ENCODE data around the gene GRID1. TPM values are rescaled to one million over a fixed set of nuclear protein-coding genes. Genes with fewer than 3 reads are reported as not detected.
A peak's percentile ranks its signal among the peaks of the same experiment; 100 is the strongest.

Gene GRID1
- total RNA-seq, 1 donor from 2014 or later = 0.75 TPM

DNA sequence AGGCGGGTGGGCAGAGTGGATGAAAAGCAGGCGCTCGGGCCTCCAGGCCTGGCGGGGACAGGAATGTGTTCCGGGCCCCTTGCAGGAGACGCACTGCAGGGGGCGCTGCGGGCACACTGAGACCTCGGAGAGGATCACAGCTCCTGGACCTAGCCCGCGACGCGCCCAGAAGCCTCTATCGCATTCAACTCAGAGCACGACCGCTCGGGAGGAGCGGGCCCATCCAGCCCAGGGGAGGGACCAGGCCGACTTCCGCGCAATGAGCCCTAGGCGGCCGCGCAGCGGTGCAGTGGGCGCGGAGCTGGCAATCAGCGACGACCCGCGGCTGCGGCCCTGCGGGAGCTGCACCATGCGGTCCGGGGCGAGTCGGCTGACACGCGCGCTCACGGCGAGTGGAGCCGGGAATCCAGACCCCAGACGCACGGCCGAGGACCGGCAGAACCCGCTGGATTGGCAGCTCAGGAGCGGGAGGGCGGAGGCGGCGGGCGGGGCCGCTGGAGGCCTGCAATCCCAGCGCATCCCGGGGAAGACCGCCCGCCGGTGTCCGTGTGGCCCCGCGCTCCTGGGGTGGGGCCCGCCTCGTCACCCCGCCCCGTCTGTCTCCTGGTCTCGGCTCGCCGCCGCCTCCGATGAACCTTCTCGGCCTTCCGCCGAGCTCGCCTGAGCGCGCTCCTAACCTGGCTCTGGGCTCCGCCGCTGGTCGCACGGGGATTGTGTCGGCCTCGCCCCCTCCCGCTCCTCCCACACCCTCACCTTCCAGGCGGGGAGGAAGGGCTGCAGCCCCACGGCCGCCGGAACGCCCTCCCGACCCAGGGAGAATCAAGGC is 33.5 kb upstream of the GRID1 start:
- TF ChIP-seq, protein P1, sequence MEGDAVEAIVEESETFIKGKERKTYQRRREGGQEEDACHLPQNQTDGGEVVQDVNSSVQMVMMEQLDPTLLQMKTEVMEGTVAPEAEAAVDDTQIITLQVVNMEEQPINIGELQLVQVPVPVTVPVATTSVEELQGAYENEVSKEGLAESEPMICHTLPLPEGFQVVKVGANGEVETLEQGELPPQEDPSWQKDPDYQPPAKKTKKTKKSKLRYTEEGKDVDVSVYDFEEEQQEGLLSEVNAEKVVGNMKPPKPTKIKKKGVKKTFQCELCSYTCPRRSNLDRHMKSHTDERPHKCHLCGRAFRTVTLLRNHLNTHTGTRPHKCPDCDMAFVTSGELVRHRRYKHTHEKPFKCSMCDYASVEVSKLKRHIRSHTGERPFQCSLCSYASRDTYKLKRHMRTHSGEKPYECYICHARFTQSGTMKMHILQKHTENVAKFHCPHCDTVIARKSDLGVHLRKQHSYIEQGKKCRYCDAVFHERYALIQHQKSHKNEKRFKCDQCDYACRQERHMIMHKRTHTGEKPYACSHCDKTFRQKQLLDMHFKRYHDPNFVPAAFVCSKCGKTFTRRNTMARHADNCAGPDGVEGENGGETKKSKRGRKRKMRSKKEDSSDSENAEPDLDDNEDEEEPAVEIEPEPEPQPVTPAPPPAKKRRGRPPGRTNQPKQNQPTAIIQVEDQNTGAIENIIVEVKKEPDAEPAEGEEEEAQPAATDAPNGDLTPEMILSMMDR (IDR thresholded peaks at IDR 0.05; ENCODE audit: insufficient read depth, low read depth, low read length) = peak; percentile 58
- no peak for TF ChIP-seq EZH2 (IDR thresholded peaks at IDR 0.05; ENCODE audit: insufficient read depth, low read length)
- peaks cover 3% of the 10 kb centered on the region for H3K9me3 Mint-ChIP-seq (ENCODE audit: unreplicated experiment)
- peak overlapping the region; percentile 71 for H3K4me3 ChIP-seq (ENCODE audit: insufficient read depth, low read depth, low read length)
- FAIRE-seq (no peak), DNase-seq (ENCODE audit: low read depth) (peak; percentile 88)
- no peaks in the 10 kb centered on the region for H3K36me3 Mint-ChIP-seq (ENCODE audit: low read depth, unreplicated experiment)
- H3K4me1 Mint-ChIP-seq (ENCODE audit: low read depth, unreplicated experiment) = peaks cover 13% of the 10 kb centered on the region
- H3K36me3 ChIP-seq (ENCODE audit: insufficient read depth, low read length) = no peaks in the 10 kb centered on the region
- H4K20me1 ChIP-seq (ENCODE audit: insufficient read depth, low read length) = no peaks in the 10 kb centered on the region
- H3K79me2 ChIP-seq (ENCODE audit: insufficient read depth, low read length) = no peaks in the 10 kb centered on the region
- peak overlapping the region; percentile 81 for H3K4me3 Mint-ChIP-seq (ENCODE audit: unreplicated experiment)
- H3K27ac Mint-ChIP-seq (ENCODE audit: unreplicated experiment) = peak overlapping the region; percentile 71
- H3K4me1 ChIP-seq (ENCODE audit: insufficient read depth, low read length) = peaks cover 28% of the 10 kb centered on the region
- peak overlapping the region; percentile 81 for H3K9ac ChIP-seq (ENCODE audit: low read length)
- peak overlapping the region; percentile 98 for H2AFZ ChIP-seq (ENCODE audit: low read depth, low read length)
- H3K27ac ChIP-seq (ENCODE audit: low read depth, low read length) = peak overlapping the region; percentile 70
- H3K27me3 ChIP-seq (ENCODE audit: insufficient read depth, low read length) = no peaks in the 10 kb centered on the region
- H3K4me2 ChIP-seq (ENCODE audit: low read length) = peak overlapping the region; percentile 99
- H3K9me3 ChIP-seq (ENCODE audit: insufficient read depth, low read depth, low read length) = no peaks in the 10 kb centered on the region
- H3K27me3 Mint-ChIP-seq (ENCODE audit: low read depth, unreplicated experiment) = peaks cover 11% of the 10 kb centered on the region

DNA sequence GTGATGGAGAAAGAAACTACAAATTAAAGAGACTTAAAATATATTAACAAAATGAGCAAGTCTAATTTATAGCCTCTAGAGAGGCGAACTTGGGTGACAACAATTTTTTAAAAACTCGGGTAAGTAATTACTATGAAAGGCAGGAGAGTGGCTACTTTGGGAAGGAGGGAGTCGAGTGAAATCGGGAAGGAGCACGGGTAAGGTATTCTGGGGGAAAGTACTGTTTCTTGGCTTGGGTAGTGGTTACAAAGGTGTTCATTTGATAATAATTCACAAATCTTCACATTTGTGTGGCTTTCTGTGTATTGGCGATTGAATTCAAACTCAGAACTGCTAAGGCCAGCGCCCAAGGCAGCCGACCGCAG is 32.9 kb upstream of the GRID1 start:
- Mint-ChIP-seq H3K4me1 (ENCODE audit: low read depth, unreplicated experiment) (peaks cover 13% of the 10 kb centered on the region), H3K4me3 (ENCODE audit: unreplicated experiment) (peak overlapping the region; percentile 74), H3K27ac (ENCODE audit: unreplicated experiment) (peak overlapping the region; percentile 71), H3K36me3 (ENCODE audit: low read depth, unreplicated experiment) (no peaks in the 10 kb centered on the region), H3K9me3 (ENCODE audit: unreplicated experiment) (peaks cover 3% of the 10 kb centered on the region), H3K27me3 (ENCODE audit: low read depth, unreplicated experiment) (peaks cover 11% of the 10 kb centered on the region)
- Histone ChIP-seq H3K4me3 (ENCODE audit: insufficient read depth, low read depth, low read length) (peak overlapping the region; percentile 71), H3K36me3 (ENCODE audit: insufficient read depth, low read length) (no peaks in the 10 kb centered on the region), H4K20me1 (ENCODE audit: insufficient read depth, low read length) (no peaks in the 10 kb centered on the region), H3K79me2 (ENCODE audit: insufficient read depth, low read length) (no peaks in the 10 kb centered on the region), H3K4me2 (ENCODE audit: low read length) (peak overlapping the region; percentile 99), H3K9ac (ENCODE audit: low read length) (peak overlapping the region; percentile 81), H2AFZ (ENCODE audit: low read depth, low read length) (peak overlapping the region; percentile 98), H3K9me3 (ENCODE audit: insufficient read depth, low read depth, low read length) (no peaks in the 10 kb centered on the region), H3K4me1 (ENCODE audit: insufficient read depth, low read length) (peaks cover 28% of the 10 kb centered on the region), H3K27me3 (ENCODE audit: insufficient read depth, low read length) (no peaks in the 10 kb centered on the region), H3K27ac (ENCODE audit: low read depth, low read length) (no peak overlapping the region)
- TF ChIP-seq EZH2 (IDR thresholded peaks at IDR 0.05; ENCODE audit: insufficient read depth, low read length) = no peak
- TF ChIP-seq, protein P1 (IDR thresholded peaks at IDR 0.05; ENCODE audit: insufficient read depth, low read depth, low read length) = no peak
- FAIRE-seq (no peak), DNase-seq (ENCODE audit: low read depth) (no peak)

DNA sequence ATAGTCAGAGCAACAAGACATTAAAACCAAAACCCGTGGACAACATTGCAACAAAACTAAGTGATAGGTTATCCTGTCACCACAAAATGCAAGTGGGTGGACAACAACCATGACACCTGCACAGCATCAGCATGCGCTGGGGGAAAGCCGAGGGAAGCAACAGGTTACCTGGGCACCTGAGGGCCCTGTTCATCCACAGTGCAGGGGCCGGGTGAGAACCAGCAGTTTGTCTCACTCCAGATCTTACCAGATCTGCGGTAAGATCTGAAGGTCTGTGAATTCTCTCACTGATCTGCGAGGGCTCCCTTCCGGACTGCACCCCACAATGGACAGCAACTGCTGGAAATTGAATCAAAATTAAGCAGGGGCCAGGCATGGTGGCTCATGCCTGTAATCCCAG is 30.5 kb upstream of the GRID1 start:
- no peaks in the 10 kb centered on the region for H3K79me2 ChIP-seq (ENCODE audit: insufficient read depth, low read length)
- Mint-ChIP-seq H3K9me3 (ENCODE audit: unreplicated experiment) (no peaks in the 10 kb centered on the region), H3K27me3 (ENCODE audit: low read depth, unreplicated experiment) (peaks cover 14% of the 10 kb centered on the region), H3K27ac (ENCODE audit: unreplicated experiment) (no peak overlapping the region), H3K4me3 (ENCODE audit: unreplicated experiment) (no peak overlapping the region), H3K36me3 (ENCODE audit: low read depth, unreplicated experiment) (no peaks in the 10 kb centered on the region), H3K4me1 (ENCODE audit: low read depth, unreplicated experiment) (peaks cover 8% of the 10 kb centered on the region)
- H2AFZ ChIP-seq (ENCODE audit: low read depth, low read length) = no peak overlapping the region
- no peak for FAIRE-seq
- H3K4me1 ChIP-seq (ENCODE audit: insufficient read depth, low read length) = peaks cover 21% of the 10 kb centered on the region
- no peaks in the 10 kb centered on the region for H3K9me3 ChIP-seq (ENCODE audit: insufficient read depth, low read depth, low read length)
- no peak overlapping the region for H3K9ac ChIP-seq (ENCODE audit: low read length)
- no peak overlapping the region for H3K4me3 ChIP-seq (ENCODE audit: insufficient read depth, low read depth, low read length)
- no peak for DNase-seq (ENCODE audit: low read depth)
- H3K36me3 ChIP-seq (ENCODE audit: insufficient read depth, low read length) = no peaks in the 10 kb centered on the region
- no peaks in the 10 kb centered on the region for H4K20me1 ChIP-seq (ENCODE audit: insufficient read depth, low read length)
- peaks cover 5% of the 10 kb centered on the region for H3K27me3 ChIP-seq (ENCODE audit: insufficient read depth, low read length)
- H3K27ac ChIP-seq (ENCODE audit: low read depth, low read length) = no peak overlapping the region
- no peak overlapping the region for H3K4me2 ChIP-seq (ENCODE audit: low read length)
- no peak for TF ChIP-seq EZH2 (IDR thresholded peaks at IDR 0.05; ENCODE audit: insufficient read depth, low read length)
- TF ChIP-seq, protein P1 (IDR thresholded peaks at IDR 0.05; ENCODE audit: insufficient read depth, low read depth, low read length) = no peak
